ENCODE results near the gene ADAMTS3.

ADAMTS3 gene

GRCh38 chr4:72283357-72283756 lies 285.7 kb downstream of the ADAMTS3 start:
- no peak overlapping the region for H3K4me3 ChIP-seq (ENCODE audit: low read depth, low read length)
- peak; percentile 8 for TF ChIP-seq CTCF (IDR thresholded peaks at IDR 0.05; ENCODE audit: low read depth, low read length, missing control alignments)
- DNase-seq (ENCODE audit: low read depth): no peak

- no peak overlapping the region for H3K4me3 ChIP-seq (ENCODE audit: low read depth, low read length)
- DNase-seq (ENCODE audit: low read depth): no peak
- TF ChIP-seq CTCF (IDR thresholded peaks at IDR 0.05; ENCODE audit: low read depth, low read length, missing control alignments): no peak
Observed at GRCh38 chr4:72280252-72280651, 288.8 kb downstream of the ADAMTS3 start.

- H3K4me3 ChIP-seq (ENCODE audit: low read depth, low read length): no peak overlapping the region
- no peak for DNase-seq (ENCODE audit: low read depth)
- no peak for TF ChIP-seq CTCF (IDR thresholded peaks at IDR 0.05; ENCODE audit: low read depth, low read length, missing control alignments)
Observed at GRCh38 chr4:72275381-72275780, 293.6 kb downstream of the ADAMTS3 start.

- TF ChIP-seq CTCF (IDR thresholded peaks at IDR 0.05; ENCODE audit: low read depth, low read length, missing control alignments): no peak
- H3K4me3 ChIP-seq (ENCODE audit: low read depth, low read length): no peak overlapping the region
- no peak for DNase-seq (ENCODE audit: low read depth)
Observed at GRCh38 chr4:72274251-72274650, 294.8 kb downstream of the ADAMTS3 start.

GRCh38 chr4:72255269-72255668 lies 313.8 kb downstream of the ADAMTS3 start:
- no peak for TF ChIP-seq CTCF (IDR thresholded peaks at IDR 0.05; ENCODE audit: low read depth, low read length, missing control alignments)
- H3K4me3 ChIP-seq (ENCODE audit: low read depth, low read length): no peak overlapping the region
- no peak for DNase-seq (ENCODE audit: low read depth)

GRCh38 chr4:72243641-72244040 lies 325.4 kb downstream of the ADAMTS3 start:
- TF ChIP-seq CTCF (IDR thresholded peaks at IDR 0.05; ENCODE audit: low read depth, low read length, missing control alignments): no peak
- no peak overlapping the region for H3K4me3 ChIP-seq (ENCODE audit: low read depth, low read length)
- DNase-seq (ENCODE audit: low read depth): no peak

- TF ChIP-seq CTCF (IDR thresholded peaks at IDR 0.05; ENCODE audit: low read depth, low read length, missing control alignments): no peak
- no peak for DNase-seq (ENCODE audit: low read depth)
- H3K4me3 ChIP-seq (ENCODE audit: low read depth, low read length): no peak overlapping the region
Observed at GRCh38 chr4:72239487-72240116, 329.4 kb downstream of the ADAMTS3 start.
